Adrenal gland (tissue), 5 donors: Measurements from ENCODE around the gene RELT.

Source experiments
- POLR2A ChIP-seq, 2 donors: fragments of 450-650 bp; IDR thresholded peaks; one replicate each; pipeline ENCODE4 v1.6.1; 2017; ENCODE audit warnings: antibody characterized with exemption in 2 of 2, mild to moderate bottlenecking in 2 of 2, moderate library complexity in 1 of 2
- TF ChIP-seq, protein P1 (sequence below), 6 experiments: fragments of 450-650 bp in 4 of 6; fragments of 200-600 bp in 2 of 6; sonication (generic) in 1 of 6; IDR thresholded peaks; 1 replicate in 5 of 6; 2 replicates in 1 of 6; pipeline versions ENCODE4 v1.5.1 to v1.8.0; 2016 to 2021; ENCODE audit warnings: antibody characterized with exemption in 6 of 6, mild to moderate bottlenecking in 2 of 6, moderate library complexity in 1 of 6
- donor health status: DM: no; HTN: no; CAD: no.

DNA sequence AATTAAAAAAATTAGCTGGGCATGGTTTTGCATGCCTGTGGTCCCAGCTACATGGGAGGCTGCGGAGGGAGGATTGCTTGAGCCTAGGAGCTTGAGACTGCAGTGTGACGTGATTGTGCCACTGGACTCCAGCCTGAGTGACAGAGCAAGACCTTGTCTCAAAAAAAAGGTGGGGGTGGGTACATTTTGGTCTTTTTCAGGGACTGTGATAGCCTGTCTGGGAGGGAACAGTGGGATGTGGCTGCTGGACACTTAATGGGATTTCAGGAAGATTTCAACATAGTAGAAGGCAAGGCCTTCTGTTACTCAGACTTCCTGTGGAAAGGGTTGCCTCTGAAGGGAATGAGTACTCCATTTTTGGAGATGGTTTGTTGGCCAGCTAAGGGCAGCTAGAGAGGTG, 40.6 kb downstream of the RELT start:
- TF ChIP-seq, protein P1, sequence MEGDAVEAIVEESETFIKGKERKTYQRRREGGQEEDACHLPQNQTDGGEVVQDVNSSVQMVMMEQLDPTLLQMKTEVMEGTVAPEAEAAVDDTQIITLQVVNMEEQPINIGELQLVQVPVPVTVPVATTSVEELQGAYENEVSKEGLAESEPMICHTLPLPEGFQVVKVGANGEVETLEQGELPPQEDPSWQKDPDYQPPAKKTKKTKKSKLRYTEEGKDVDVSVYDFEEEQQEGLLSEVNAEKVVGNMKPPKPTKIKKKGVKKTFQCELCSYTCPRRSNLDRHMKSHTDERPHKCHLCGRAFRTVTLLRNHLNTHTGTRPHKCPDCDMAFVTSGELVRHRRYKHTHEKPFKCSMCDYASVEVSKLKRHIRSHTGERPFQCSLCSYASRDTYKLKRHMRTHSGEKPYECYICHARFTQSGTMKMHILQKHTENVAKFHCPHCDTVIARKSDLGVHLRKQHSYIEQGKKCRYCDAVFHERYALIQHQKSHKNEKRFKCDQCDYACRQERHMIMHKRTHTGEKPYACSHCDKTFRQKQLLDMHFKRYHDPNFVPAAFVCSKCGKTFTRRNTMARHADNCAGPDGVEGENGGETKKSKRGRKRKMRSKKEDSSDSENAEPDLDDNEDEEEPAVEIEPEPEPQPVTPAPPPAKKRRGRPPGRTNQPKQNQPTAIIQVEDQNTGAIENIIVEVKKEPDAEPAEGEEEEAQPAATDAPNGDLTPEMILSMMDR (IDR thresholded peaks at IDR 0.05) = no peak
- TF ChIP-seq POLR2A (IDR thresholded peaks at IDR 0.05) = no peak
